BLaER1 treated with 17β-estradiol and CSF1 and Interleukin-3, amounts not matched to agents 10 nM and 100 nM (cell line): ENCODE results near the gene MYO1F.

Source experiments
- H3K27ac ChIP-seq, 11 experiments: shearing (Covaris generic); formaldehyde crosslinking; 2 replicates each; pipeline ENCODE4 v1.8.1; 2022
- H3K27me3 ChIP-seq, 11 experiments: shearing (Covaris generic); formaldehyde crosslinking; 2 replicates each; pipeline ENCODE4 v1.8.1; 2022
- H3K36me3 ChIP-seq, 11 experiments: shearing (Covaris generic); formaldehyde crosslinking; 2 replicates each; pipeline ENCODE4 v1.8.1; 2022
- H3K4me1 ChIP-seq, 10 experiments: shearing (Covaris generic); formaldehyde crosslinking; 2 replicates each; pipeline ENCODE4 v1.8.1; 2022
- H3K4me2 ChIP-seq, 11 experiments: shearing (Covaris generic); formaldehyde crosslinking; 2 replicates each; pipeline ENCODE4 v1.8.1; 2022
- H3K4me3 ChIP-seq, 10 experiments: shearing (Covaris generic); formaldehyde crosslinking; 2 replicates each; pipeline ENCODE4 v1.8.1; 2022
- H3K9ac ChIP-seq, 11 experiments: shearing (Covaris generic); formaldehyde crosslinking; 2 replicates each; pipeline ENCODE4 v1.8.1; 2022
- H3K9me3 ChIP-seq, 11 experiments: shearing (Covaris generic); formaldehyde crosslinking; replicated peaks in 1 of 11; 2 replicates each; pipeline ENCODE4 v1.8.1; 2022
- H4K20me1 ChIP-seq, 11 experiments: shearing (Covaris generic); formaldehyde crosslinking; 2 replicates each; pipeline ENCODE4 v1.8.1; 2022
- Cebpa-rat ChIP-seq, 11 experiments: shearing (Covaris generic); IDR thresholded peaks; 2 replicates each; pipeline ENCODE4 v1.8.1; 2022

The MYO1F gene

GRCh38 chr19:8612807-8613171, 35.5 kb upstream of the MYO1F start:
- Histone ChIP-seq H3K9me3 (no peaks in the 10 kb centered on the region), H3K36me3 (no peaks in the 10 kb centered on the region; a peak in 1 of 22 replicates), H3K27ac (peak overlapping the region in 4 of 11 experiments; percentile 36 to 56 (median 40); a peak in 5 of 22 replicates), H3K4me1 (peaks cover 22 to 43% (median 40%) of the 10 kb centered on the region in 10 experiments), H3K4me3 (no peak overlapping the region), H3K9ac (peak overlapping the region in 3 of 11 experiments; percentile 7 to 46 (median 9); a peak in 3 of 22 replicates), H3K4me2 (peak overlapping the region; percentile 15 to 80 (median 57); a peak in 19 of 22 replicates), H4K20me1 (peaks cover 0 to 11% (median 5%) of the 10 kb centered on the region in 11 experiments; a peak in 7 of 22 replicates), H3K27me3 (no peaks in the 10 kb centered on the region)
- TF ChIP-seq Cebpa-rat (IDR thresholded peaks at IDR 0.05), result no peak

- Histone ChIP-seq H4K20me1 (peaks cover 0 to 14% (median 5%) of the 10 kb centered on the region in 11 experiments; a peak in 7 of 22 replicates), H3K27ac (peak overlapping the region in 6 of 11 experiments; percentile 21 to 56 (median 40); a peak in 7 of 22 replicates)
Measured at GRCh38 chr19:8611877-8612806, 34.9 kb upstream of the MYO1F start.

GRCh38 chr19:8611391-8611876, 34.2 kb upstream of the MYO1F start:
- Histone ChIP-seq H4K20me1 (peaks cover 0 to 21% (median 5%) of the 10 kb centered on the region in 11 experiments; a peak in 7 of 22 replicates), H3K27me3 (no peaks in the 10 kb centered on the region), H3K4me3 (no peak overlapping the region), H3K27ac (peak overlapping the region in 6 of 11 experiments; percentile 17 to 49 (median 30); a peak in 7 of 22 replicates), H3K4me2 (peak overlapping the region in 8 of 11 experiments; percentile 18 to 80 (median 59); a peak in 13 of 22 replicates), H3K9ac (no peak overlapping the region), H3K4me1 (peaks cover 27 to 56% (median 43%) of the 10 kb centered on the region in 10 experiments), H3K36me3 (peaks cover 0 to 13% (median 6%) of the 10 kb centered on the region in 11 experiments; a peak in 13 of 22 replicates), H3K9me3 (peaks cover 0 to 5% (median 1%) of the 10 kb centered on the region in 11 experiments; a peak in 8 of 22 replicates)
- TF ChIP-seq Cebpa-rat (IDR thresholded peaks at IDR 0.05), result no peak

More at GRCh38 chr19:8611877-8612806, 34.9 kb upstream of the MYO1F start:
- Histone ChIP-seq H3K4me1 (peaks cover 27 to 49% (median 43%) of the 10 kb centered on the region in 10 experiments), H3K9ac (peak overlapping the region in 3 of 11 experiments; percentile 7 to 46 (median 9); a peak in 3 of 22 replicates), H3K9me3 (no peaks in the 10 kb centered on the region), H3K4me2 (peak overlapping the region; percentile 15 to 80 (median 57); a peak in 20 of 22 replicates), H3K4me3 (no peak overlapping the region), H3K36me3 (peaks cover 0 to 6% (median 0%) of the 10 kb centered on the region in 11 experiments; a peak in 8 of 22 replicates), H3K27me3 (no peaks in the 10 kb centered on the region)
- no peak for TF ChIP-seq Cebpa-rat (IDR thresholded peaks at IDR 0.05)

GRCh38 chr19:8610936-8611300, 33.7 kb upstream of the MYO1F start:
- Histone ChIP-seq H3K36me3 (peaks cover 0 to 19% (median 11%) of the 10 kb centered on the region in 11 experiments; a peak in 19 of 22 replicates), H3K9ac (peak overlapping the region in 10 of 11 experiments; percentile 84 to 93 (median 90); a peak in 19 of 22 replicates), H4K20me1 (peaks cover 0 to 21% (median 5%) of the 10 kb centered on the region in 11 experiments; a peak in 7 of 22 replicates), H3K4me1 (peaks cover 27 to 56% (median 43%) of the 10 kb centered on the region in 10 experiments), H3K9me3 (peaks cover 0 to 10% (median 6%) of the 10 kb centered on the region in 11 experiments; a peak in 18 of 22 replicates), H3K27ac (peak overlapping the region in 10 of 11 experiments; percentile 85 to 93 (median 90); a peak in 19 of 22 replicates), H3K4me3 (peak overlapping the region; percentile 70 to 90 (median 78)), H3K4me2 (peak overlapping the region in 6 of 11 experiments; percentile 91 to 97 (median 95); a peak in 9 of 22 replicates), H3K27me3 (no peaks in the 10 kb centered on the region)
- no peak for TF ChIP-seq Cebpa-rat (IDR thresholded peaks at IDR 0.05)

GRCh38 chr19:8610041-8610935, 33.0 kb upstream of the MYO1F start, which contains the start of gene ADAMTS10:
Gene ADAMTS10, minus strand, starts transcription at chr19:8610715. Its CDS starts 5,005 bp downstream, at chr19:8605710.
- peak within 1 kb of the TSS; percentile 85 to 93 (median 90) for H3K27ac ChIP-seq
- H3K27me3 ChIP-seq, result no peaks in the 10 kb centered on the region
- peak within 1 kb of the TSS; percentile 90 to 97 (median 95) for H3K4me2 ChIP-seq
- TF ChIP-seq Cebpa-rat (IDR thresholded peaks at IDR 0.05), result no peak
- peaks cover 27 to 54% (median 43%) of the 10 kb centered on the region in 10 experiments for H3K4me1 ChIP-seq
- H3K36me3 ChIP-seq, result peaks cover 4 to 25% (median 17%) of the 10 kb centered on the region in 11 experiments
- H3K9ac ChIP-seq, result peak within 1 kb of the TSS; percentile 84 to 93 (median 90)
- H4K20me1 ChIP-seq, result peaks cover 0 to 21% (median 5%) of the 10 kb centered on the region in 11 experiments; a peak in 7 of 22 replicates
- peak within 1 kb of the TSS; percentile 70 to 90 (median 78) for H3K4me3 ChIP-seq
- peaks cover 3 to 16% (median 13%) of the 10 kb centered on the region in 11 experiments for H3K9me3 ChIP-seq

GRCh38 chr19:8609279-8610040, 32.2 kb upstream of the MYO1F start:
- no peaks in the 10 kb centered on the region for H3K27me3 ChIP-seq
- TF ChIP-seq Cebpa-rat (IDR thresholded peaks at IDR 0.05), result no peak
- peak overlapping the region; percentile 85 to 93 (median 90) for H3K27ac ChIP-seq
- peaks cover 27 to 51% (median 43%) of the 10 kb centered on the region in 10 experiments for H3K4me1 ChIP-seq
- peak overlapping the region; percentile 90 to 97 (median 95) for H3K4me2 ChIP-seq
- H3K4me3 ChIP-seq, result peak overlapping the region; percentile 70 to 90 (median 78)
- peaks cover 12 to 33% (median 25%) of the 10 kb centered on the region in 11 experiments for H3K36me3 ChIP-seq
- peak overlapping the region; percentile 84 to 93 (median 90) for H3K9ac ChIP-seq
- H3K9me3 ChIP-seq, result peaks cover 12 to 24% (median 21%) of the 10 kb centered on the region in 11 experiments
- peaks cover 0 to 21% (median 5%) of the 10 kb centered on the region in 11 experiments; a peak in 7 of 22 replicates for H4K20me1 ChIP-seq

GRCh38 chr19:8608941-8609278, 31.7 kb upstream of the MYO1F start:
- H3K27ac ChIP-seq, result peak overlapping the region; percentile 85 to 93 (median 90); a peak in 21 of 22 replicates
- H3K4me3 ChIP-seq, result peak overlapping the region; percentile 70 to 90 (median 78)
- no peak for TF ChIP-seq Cebpa-rat (IDR thresholded peaks at IDR 0.05)
- H3K4me2 ChIP-seq, result peak overlapping the region; percentile 90 to 97 (median 95)
- H3K4me1 ChIP-seq, result peaks cover 27 to 51% (median 43%) of the 10 kb centered on the region in 10 experiments
- peaks cover 13 to 26% (median 23%) of the 10 kb centered on the region in 11 experiments for H3K9me3 ChIP-seq
- H3K9ac ChIP-seq, result peak overlapping the region; percentile 84 to 93 (median 90)
- peaks cover 0 to 21% (median 5%) of the 10 kb centered on the region in 11 experiments; a peak in 7 of 22 replicates for H4K20me1 ChIP-seq
- H3K36me3 ChIP-seq, result peaks cover 16 to 39% (median 31%) of the 10 kb centered on the region in 11 experiments
- H3K27me3 ChIP-seq, result no peaks in the 10 kb centered on the region
